Lower leg skin (tissue), 4 donors: ENCODE measurements around the gene GLRA1. TPM values are rescaled to one million over a fixed set of nuclear protein-coding genes. Genes with fewer than 3 reads are reported as not detected.

Experiments
- DNase-seq, 2 donors: peaks; one replicate each; pipeline ENCODE4 v3.0.0-alpha.2; 2019; ENCODE audit warnings: low spot score in 2 of 2
- H3K4me3 ChIP-seq: fragments of 200-600 bp; sonication (generic); 2 replicates; pipeline ENCODE4 v1.5.1; 2017; ENCODE audit warnings: mild to moderate bottlenecking, low read depth; ENCODE audit not compliant: poor library complexity, severe bottlenecking
- CTCF ChIP-seq, 3 donors: fragments of 450-650 bp; IDR thresholded peaks; one replicate each; pipeline ENCODE4 v1.5.1; 2016; ENCODE audit warnings: antibody characterized with exemption in 3 of 3, mild to moderate bottlenecking in 3 of 3, moderate library complexity in 2 of 3
- POLR2A ChIP-seq, 2 donors: fragments of 450-650 bp; IDR thresholded peaks; one replicate each; pipeline ENCODE4 v1.6.1; 2016 to 2017; ENCODE audit warnings: antibody characterized with exemption in 2 of 2, mild to moderate bottlenecking in 1 of 2, moderate library complexity in 1 of 2
- WGBS, 2 donors: methylation state at CpG; one replicate each; pipeline ENCODE4 v1.1.5; 2018; 5-methylcytosine and 5-hydroxymethylcytosine counted together
- intact Hi-C: fragments of 100-400 bp; cut with DNase I; formaldehyde crosslinking; loops from one replicate; pipeline ENCODE4 v1.15.0; 2023; ENCODE audit warnings: low total_unique reads
- total RNA-seq, 4 donors: library from RNA; depleted of rRNA; stranded (reverse); fragments of >200 nt; gene quantifications; one replicate each; pipeline ENCODE4 v1.1.0, GENCODE V29; 2016

Gene GLRA1
- total RNA-seq, 4 donors from 2014 or later: not detected

DNA sequence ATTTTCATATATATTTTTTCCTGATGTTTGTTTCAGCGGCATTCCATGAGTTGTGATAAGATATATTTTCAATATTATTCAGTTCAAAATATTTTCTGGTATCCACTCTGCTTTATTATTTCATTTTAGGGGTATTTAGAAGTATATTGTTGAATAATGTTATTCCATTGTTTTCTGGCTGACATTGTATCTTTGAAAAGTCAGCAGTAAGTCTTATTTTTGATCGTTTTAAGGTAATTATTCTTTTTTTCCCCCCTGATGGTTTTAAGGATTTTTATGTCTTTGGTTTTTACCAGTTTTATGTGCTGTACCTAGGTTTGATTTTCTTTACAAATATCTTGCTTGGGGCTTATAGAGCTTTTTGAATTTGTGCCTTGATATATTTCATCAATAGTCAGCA is 6.6 kb upstream of the GLRA1 start:
- WGBS, 2 donors: 78 to 79% methylated on average over 2 of the region's 2 CpGs
- no peak for TF ChIP-seq CTCF (IDR thresholded peaks at IDR 0.05)
- DNase-seq: no peak
- intact Hi-C loops: no loop called here
- H3K4me3 ChIP-seq: no peak overlapping the region

GRCh38 chr5:151926188-151926587 is 1.5 kb upstream of the GLRA1 start:
- DNase-seq: no peak
- H3K4me3 ChIP-seq: no peak overlapping the region
- 32 to 41% methylated on average over 3 of the region's 3 CpGs for WGBS, 2 donors
- intact Hi-C loops: no loop called here
- TF ChIP-seq CTCF (IDR thresholded peaks at IDR 0.05): no peak
- TF ChIP-seq POLR2A (IDR thresholded peaks at IDR 0.05): no peak

GRCh38 chr5:151925340-151925739 is 689 bp upstream of the GLRA1 start:
- no peak overlapping the region for H3K4me3 ChIP-seq
- intact Hi-C loops: no loop called here
- WGBS, 2 donors: 12 to 15% methylated on average over 16 of the region's 16 CpGs
- no peak for DNase-seq
- TF ChIP-seq CTCF (IDR thresholded peaks at IDR 0.05): no peak
- no peak for TF ChIP-seq POLR2A (IDR thresholded peaks at IDR 0.05)

GRCh38 chr5:151923866-151924476 is 680 bp downstream of the GLRA1 start:
- TF ChIP-seq CTCF (IDR thresholded peaks at IDR 0.05) (no peak), POLR2A (IDR thresholded peaks at IDR 0.05) (no peak)
- 13 to 18% methylated on average over 19 of the region's 19 CpGs for WGBS, 2 donors
- DNase-seq: no peak
- intact Hi-C loops: no loop called here
- H3K4me3 ChIP-seq: no peak overlapping the region

- intact Hi-C loops: no loop called here
- H3K4me3 ChIP-seq: no peak overlapping the region
- no peak for TF ChIP-seq CTCF (IDR thresholded peaks at IDR 0.05)
- no peak for TF ChIP-seq POLR2A (IDR thresholded peaks at IDR 0.05)
- 73% methylated on average over 4 of the region's 4 CpGs for WGBS, 2 donors
- no peak for DNase-seq
These were observed 2.7 kb downstream of the GLRA1 start for GRCh38 chr5:151921916-151922315.

DNA sequence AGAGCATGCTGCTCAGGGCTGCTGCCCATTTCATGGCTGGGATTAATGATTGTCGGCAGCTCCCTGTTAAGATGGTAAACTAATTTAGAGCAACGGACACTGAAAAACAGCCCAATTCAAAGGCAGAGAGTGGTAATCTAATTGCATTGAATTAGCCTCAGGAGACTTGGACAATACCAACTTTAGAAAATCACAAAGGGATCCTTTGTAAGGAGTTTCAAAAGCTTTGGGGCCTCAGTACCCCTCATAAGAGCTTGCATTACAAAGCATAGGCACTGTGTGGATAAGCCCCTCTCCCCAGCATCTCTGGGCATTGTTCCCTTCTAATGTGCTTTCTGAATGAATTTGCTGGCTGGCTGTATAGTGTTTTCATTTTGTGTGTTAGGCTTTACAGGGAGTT is 6.7 kb downstream of the GLRA1 start:
- 27 to 33% methylated on average over 2 of the region's 2 CpGs for WGBS, 2 donors
- DNase-seq: no peak
- TF ChIP-seq CTCF (IDR thresholded peaks at IDR 0.05) (no peak), POLR2A (IDR thresholded peaks at IDR 0.05) (no peak)
- intact Hi-C loops: no loop called here
- no peak overlapping the region for H3K4me3 ChIP-seq
